ENCODE data around the gene TXK. TPM values are rescaled to one million over a fixed set of nuclear protein-coding genes. Genes with fewer than 3 reads are reported as not detected.

TXK gene
- total and polyA plus RNA-seq, 2 experiments from 2014 or later = not detected

GRCh38 chr4:48122756-48123155 is 11.3 kb downstream of the TXK start:
- no peak overlapping the region for H3K4me2 ChIP-seq (ENCODE audit: unreplicated experiment)
- no peaks in the 10 kb centered on the region for H3K9me3 ChIP-seq (ENCODE audit: low read depth)
- H3K36me3 ChIP-seq (ENCODE audit: low read depth) = no peaks in the 10 kb centered on the region
- no peaks in the 10 kb centered on the region for H3K9me2 ChIP-seq (ENCODE audit: insufficient read depth)
- no peak overlapping the region for H2AFZ ChIP-seq
- no peak overlapping the region for H3K27ac ChIP-seq
- TF ChIP-seq EZH2phosphoT487 (IDR thresholded peaks at IDR 0.05; ENCODE audit: insufficient read depth, low read depth) = no peak
- TF ChIP-seq EZH2 (IDR thresholded peaks at IDR 0.05; ENCODE audit: insufficient read depth, poor library complexity, severe bottlenecking) = no peak
- peaks cover 7% of the 10 kb centered on the region; the same call in 1 of the 2 replicates for H3K4me1 ChIP-seq (ENCODE audit: insufficient read depth)
- H3K9ac ChIP-seq = no peak overlapping the region
- H4K20me1 ChIP-seq (ENCODE audit: insufficient read depth) = no peaks in the 10 kb centered on the region
- peaks cover 11% of the 10 kb centered on the region for H3K27me3 ChIP-seq (replicated peaks; ENCODE audit: insufficient read depth)
- DNase-seq = no peak
- peaks cover 8% of the 10 kb centered on the region; the same call in 1 of the 2 replicates for H3F3A ChIP-seq (ENCODE audit: insufficient read depth)
- H3K4me3 ChIP-seq = no peak overlapping the region
- H3K79me2 ChIP-seq (ENCODE audit: insufficient read depth) = no peaks in the 10 kb centered on the region
- WGBS, 2 experiments (ENCODE audit: low coverage in 1 of 2, low lambda C conversion rate in 2 of 2, missing lambda C conversion rate in 2 of 2) = 67 to 72% methylated on average over 1 of the region's 1 CpG
- in situ Hi-C loops (cut with MboI) = no loop called here

GRCh38 chr4:48121180-48121579 is 12.9 kb downstream of the TXK start:
- Histone ChIP-seq H3K36me3 (ENCODE audit: low read depth) (no peaks in the 10 kb centered on the region), H3K4me3 (no peak overlapping the region), H4K20me1 (ENCODE audit: insufficient read depth) (no peaks in the 10 kb centered on the region), H3K9me3 (ENCODE audit: low read depth) (no peaks in the 10 kb centered on the region), H3K79me2 (ENCODE audit: insufficient read depth) (no peaks in the 10 kb centered on the region), H3K27me3 (replicated peaks; ENCODE audit: insufficient read depth) (peaks cover 11% of the 10 kb centered on the region), H3F3A (ENCODE audit: insufficient read depth) (no peaks in the 10 kb centered on the region), H3K4me1 (ENCODE audit: insufficient read depth) (no peaks in the 10 kb centered on the region), H3K27ac (no peak overlapping the region), H3K9me2 (ENCODE audit: insufficient read depth) (no peaks in the 10 kb centered on the region), H2AFZ (no peak overlapping the region), H3K9ac (no peak overlapping the region), H3K4me2 (ENCODE audit: unreplicated experiment) (no peak overlapping the region)
- WGBS, 2 experiments (ENCODE audit: low coverage in 1 of 2, low lambda C conversion rate in 2 of 2, missing lambda C conversion rate in 2 of 2) = 72 to 79% methylated on average over 2 of the region's 2 CpGs
- TF ChIP-seq EZH2 (IDR thresholded peaks at IDR 0.05; ENCODE audit: insufficient read depth, poor library complexity, severe bottlenecking) = no peak
- no peak for TF ChIP-seq EZH2phosphoT487 (IDR thresholded peaks at IDR 0.05; ENCODE audit: insufficient read depth, low read depth)
- no peak for DNase-seq
- in situ Hi-C loops (cut with MboI) = no loop called here

GRCh38 chr4:48120132-48120531 is 13.9 kb downstream of the TXK start:
- no peak overlapping the region for H3K4me2 ChIP-seq (ENCODE audit: unreplicated experiment)
- no peaks in the 10 kb centered on the region for H3K9me3 ChIP-seq (ENCODE audit: low read depth)
- peaks cover 11% of the 10 kb centered on the region for H3K27me3 ChIP-seq (replicated peaks; ENCODE audit: insufficient read depth)
- no peaks in the 10 kb centered on the region for H3F3A ChIP-seq (ENCODE audit: insufficient read depth)
- H4K20me1 ChIP-seq (ENCODE audit: insufficient read depth) = no peaks in the 10 kb centered on the region
- H3K36me3 ChIP-seq (ENCODE audit: low read depth) = no peaks in the 10 kb centered on the region
- H3K4me3 ChIP-seq = no peak overlapping the region
- no peak overlapping the region for H2AFZ ChIP-seq
- H3K79me2 ChIP-seq (ENCODE audit: insufficient read depth) = no peaks in the 10 kb centered on the region
- H3K9me2 ChIP-seq (ENCODE audit: insufficient read depth) = no peaks in the 10 kb centered on the region
- H3K4me1 ChIP-seq (ENCODE audit: insufficient read depth) = no peaks in the 10 kb centered on the region
- no peak for DNase-seq
- no peak overlapping the region for H3K27ac ChIP-seq
- WGBS, 2 experiments (ENCODE audit: low coverage in 1 of 2, low lambda C conversion rate in 2 of 2, missing lambda C conversion rate in 2 of 2) = 66 to 79% methylated on average over 9 to 13 of the region's 13 CpGs
- in situ Hi-C loops (cut with MboI) = no loop called here
- H3K9ac ChIP-seq = no peak overlapping the region
- no peak for TF ChIP-seq EZH2phosphoT487 (IDR thresholded peaks at IDR 0.05; ENCODE audit: insufficient read depth, low read depth)
- TF ChIP-seq EZH2 (IDR thresholded peaks at IDR 0.05; ENCODE audit: insufficient read depth, poor library complexity, severe bottlenecking) = no peak

GRCh38 chr4:48119646-48120045 is 14.4 kb downstream of the TXK start:
- Histone ChIP-seq H3K27me3 (replicated peaks; ENCODE audit: insufficient read depth) (peaks cover 11% of the 10 kb centered on the region), H3K9me2 (ENCODE audit: insufficient read depth) (no peaks in the 10 kb centered on the region), H3K79me2 (ENCODE audit: insufficient read depth) (no peaks in the 10 kb centered on the region), H3K9ac (no peak overlapping the region), H2AFZ (no peak overlapping the region), H3K27ac (no peak overlapping the region), H3K4me1 (ENCODE audit: insufficient read depth) (no peaks in the 10 kb centered on the region), H3K4me2 (ENCODE audit: unreplicated experiment) (no peak overlapping the region), H4K20me1 (ENCODE audit: insufficient read depth) (no peaks in the 10 kb centered on the region), H3K4me3 (no peak overlapping the region), H3K9me3 (ENCODE audit: low read depth) (no peaks in the 10 kb centered on the region), H3F3A (ENCODE audit: insufficient read depth) (no peaks in the 10 kb centered on the region), H3K36me3 (ENCODE audit: low read depth) (no peaks in the 10 kb centered on the region)
- TF ChIP-seq EZH2 (IDR thresholded peaks at IDR 0.05; ENCODE audit: insufficient read depth, poor library complexity, severe bottlenecking) = no peak
- TF ChIP-seq EZH2phosphoT487 (IDR thresholded peaks at IDR 0.05; ENCODE audit: insufficient read depth, low read depth) = no peak
- in situ Hi-C loops (cut with MboI) = no loop called here
- DNase-seq = no peak

GRCh38 chr4:48118081-48118480 is 16.0 kb downstream of the TXK start:
- Histone ChIP-seq H4K20me1 (ENCODE audit: insufficient read depth) (no peaks in the 10 kb centered on the region), H3K4me1 (ENCODE audit: insufficient read depth) (no peaks in the 10 kb centered on the region), H3K27ac (no peak overlapping the region), H3K9me2 (ENCODE audit: insufficient read depth) (no peaks in the 10 kb centered on the region), H3K27me3 (replicated peaks; ENCODE audit: insufficient read depth) (peaks cover 11% of the 10 kb centered on the region), H2AFZ (no peak overlapping the region), H3K9ac (no peak overlapping the region), H3K36me3 (ENCODE audit: low read depth) (no peaks in the 10 kb centered on the region), H3F3A (ENCODE audit: insufficient read depth) (no peaks in the 10 kb centered on the region), H3K4me3 (no peak overlapping the region), H3K79me2 (ENCODE audit: insufficient read depth) (no peaks in the 10 kb centered on the region), H3K9me3 (ENCODE audit: low read depth) (no peaks in the 10 kb centered on the region), H3K4me2 (ENCODE audit: unreplicated experiment) (no peak overlapping the region)
- TF ChIP-seq EZH2phosphoT487 (IDR thresholded peaks at IDR 0.05; ENCODE audit: insufficient read depth, low read depth) = no peak
- TF ChIP-seq EZH2 (IDR thresholded peaks at IDR 0.05; ENCODE audit: insufficient read depth, poor library complexity, severe bottlenecking) = no peak
- WGBS, 2 experiments (ENCODE audit: low coverage in 1 of 2, low lambda C conversion rate in 2 of 2, missing lambda C conversion rate in 2 of 2) = 74 to 82% methylated on average over 2 of the region's 2 CpGs
- DNase-seq = no peak
- in situ Hi-C loops (cut with MboI) = no loop called here

All from GM23248 (cell line).